DND-41 (cell line): ENCODE data around the gene GLCE.

Experiments
- ATAC-seq: fragments of 200-7000 bp; cut with Tn5 transposase; 3 replicates; pipeline ENCODE4 v1.9.1; 2021; ENCODE audit warnings: low read depth; ENCODE audit not compliant: insufficient read depth
- DNase-seq: peaks from one replicate; pipeline ENCODE4 v3.0.0-alpha.2; 2020
- H2AFZ ChIP-seq: 2 replicates; pipeline ENCODE4 v1.6.0; 2012; ENCODE audit warnings: low read depth, low read length
- H3K27ac ChIP-seq: 2 replicates; pipeline ENCODE4 v1.5.1; 2012; ENCODE audit warnings: low read length, inconsistent platforms
- H3K27me3 ChIP-seq: fragments of 200-600 bp; sonication (generic); 2 replicates; pipeline ENCODE4 v1.6.0; 2012; ENCODE audit warnings: low read length, mild to moderate bottlenecking, inconsistent platforms; ENCODE audit not compliant: insufficient read depth, poor library complexity
- H3K36me3 ChIP-seq: 2 replicates; pipeline ENCODE4 v1.5.1; 2012; ENCODE audit warnings: low read length, inconsistent platforms; ENCODE audit not compliant: insufficient read depth
- H3K4me1 ChIP-seq: 2 replicates; pipeline ENCODE4 v1.5.1; 2012; ENCODE audit warnings: mild to moderate bottlenecking, low read length; ENCODE audit not compliant: insufficient read depth
- H3K4me2 ChIP-seq: 2 replicates; pipeline ENCODE4 v1.6.0; 2012; ENCODE audit warnings: mild to moderate bottlenecking, moderate library complexity, low read length, inconsistent platforms; ENCODE audit not compliant: insufficient read depth
- H3K4me3 ChIP-seq, 2 experiments: fragments of 200-600 bp in 1 of 2; shearing (Covaris generic) in 1 of 2; 2 replicates each; pipeline ENCODE4 v1.5.1; 2012 to 2016; ENCODE audit warnings: inconsistent platforms in 2 of 2, low read length in 2 of 2, mild to moderate bottlenecking in 2 of 2, low read depth in 1 of 2, moderate library complexity in 1 of 2
- H3K79me2 ChIP-seq: 2 replicates; pipeline ENCODE4 v1.6.0; 2012; ENCODE audit warnings: low read length, inconsistent platforms; ENCODE audit not compliant: insufficient read depth
- H3K9ac ChIP-seq: 2 replicates; pipeline ENCODE4 v1.6.0; 2012; ENCODE audit warnings: low read depth, mild to moderate bottlenecking, inconsistent platforms, low read length, moderate library complexity
- H3K9me3 ChIP-seq: 2 replicates; pipeline ENCODE4 v1.5.1; 2012; ENCODE audit warnings: low read length, moderate library complexity, mild to moderate bottlenecking, inconsistent platforms; ENCODE audit not compliant: insufficient read depth, severe bottlenecking
- H4K20me1 ChIP-seq: 2 replicates; pipeline ENCODE4 v1.6.0; 2012; ENCODE audit warnings: low read length; ENCODE audit not compliant: insufficient read depth
- CTCF ChIP-seq: IDR thresholded peaks from 2 replicates; pipeline ENCODE4 v1.5.1; 2012; ENCODE audit warnings: borderline replicate concordance, low read length, moderate library complexity, mild to moderate bottlenecking; ENCODE audit not compliant: poor library complexity, severe bottlenecking; ENCODE audit errors: extremely low read depth
- EZH2 ChIP-seq: IDR thresholded peaks from 3 replicates; pipeline ENCODE4 v1.6.1; 2012; ENCODE audit warnings: borderline replicate concordance, low read depth, mild to moderate bottlenecking, moderate library complexity, low read length, inconsistent platforms; ENCODE audit not compliant: severe bottlenecking

The GLCE gene

GRCh38 chr15:69160141-69160993, at the start of gene GLCE:
GLCE (plus strand) TSS chr15:69160635; CDS start chr15:69255807, 95,172 bp downstream.
- peak; percentile 95 for ATAC-seq
- Histone ChIP-seq H2AFZ (peak within 1 kb of the TSS; percentile 98), H3K79me2 (peaks cover 3% of the 10 kb centered on the region; the same call in 1 of the 2 replicates)

GRCh38 chr15:69114331-69114928, 46.0 kb upstream of the GLCE start:
- Histone ChIP-seq H3K9ac (no peak overlapping the region), H3K27ac (no peak overlapping the region), H4K20me1 (no peaks in the 10 kb centered on the region), H3K27me3 (peaks cover 9% of the 10 kb centered on the region), H3K79me2 (no peaks in the 10 kb centered on the region), H2AFZ (no peak overlapping the region), H3K9me3 (no peaks in the 10 kb centered on the region), H3K36me3 (no peaks in the 10 kb centered on the region), H3K4me2 (no peak overlapping the region), H3K4me3 (no peak overlapping the region), H3K4me1 (no peaks in the 10 kb centered on the region)
- no peak for TF ChIP-seq EZH2
- TF ChIP-seq CTCF: no peak
- ATAC-seq (no peak), DNase-seq (no peak)

More at GRCh38 chr15:69160141-69160993, at the start of gene GLCE:
- no peaks in the 10 kb centered on the region for H3K36me3 ChIP-seq
- DNase-seq: peak; percentile 92
- peaks cover 15% of the 10 kb centered on the region for H3K4me1 ChIP-seq
- peak within 1 kb of the TSS; percentile 69 to 91; a peak in 3 of 4 replicates for H3K4me3 ChIP-seq
- no peaks in the 10 kb centered on the region for H3K9me3 ChIP-seq
- H3K4me2 ChIP-seq: peak within 1 kb of the TSS; percentile 97
- TF ChIP-seq EZH2 (no peak), CTCF (no peak)
- H3K27me3 ChIP-seq: peaks cover 11% of the 10 kb centered on the region
- peak within 1 kb of the TSS; percentile 57 for H3K27ac ChIP-seq
- peak within 1 kb of the TSS; percentile 86 for H3K9ac ChIP-seq
- peaks cover 8% of the 10 kb centered on the region; the same call in 1 of the 2 replicates for H4K20me1 ChIP-seq

GRCh38 chr15:69115031-69115430, 45.4 kb upstream of the GLCE start:
- H3K27me3 ChIP-seq: peaks cover 9% of the 10 kb centered on the region
- no peaks in the 10 kb centered on the region for H3K9me3 ChIP-seq

More at GRCh38 chr15:69115031-69115430, 45.4 kb upstream of the GLCE start:
- H4K20me1 ChIP-seq: no peaks in the 10 kb centered on the region
- no peaks in the 10 kb centered on the region for H3K79me2 ChIP-seq
- H3K4me1 ChIP-seq: no peaks in the 10 kb centered on the region
- H3K27ac ChIP-seq: no peak overlapping the region
- H3K4me2 ChIP-seq: no peak overlapping the region
- ATAC-seq (no peak), DNase-seq (no peak)
- no peak for TF ChIP-seq CTCF
- TF ChIP-seq EZH2: no peak
- no peak overlapping the region for H2AFZ ChIP-seq
- H3K36me3 ChIP-seq: no peaks in the 10 kb centered on the region
- no peak overlapping the region for H3K9ac ChIP-seq
- no peak overlapping the region for H3K4me3 ChIP-seq
